ENCODE results near the gene RAD18.

The RAD18 gene

DNA sequence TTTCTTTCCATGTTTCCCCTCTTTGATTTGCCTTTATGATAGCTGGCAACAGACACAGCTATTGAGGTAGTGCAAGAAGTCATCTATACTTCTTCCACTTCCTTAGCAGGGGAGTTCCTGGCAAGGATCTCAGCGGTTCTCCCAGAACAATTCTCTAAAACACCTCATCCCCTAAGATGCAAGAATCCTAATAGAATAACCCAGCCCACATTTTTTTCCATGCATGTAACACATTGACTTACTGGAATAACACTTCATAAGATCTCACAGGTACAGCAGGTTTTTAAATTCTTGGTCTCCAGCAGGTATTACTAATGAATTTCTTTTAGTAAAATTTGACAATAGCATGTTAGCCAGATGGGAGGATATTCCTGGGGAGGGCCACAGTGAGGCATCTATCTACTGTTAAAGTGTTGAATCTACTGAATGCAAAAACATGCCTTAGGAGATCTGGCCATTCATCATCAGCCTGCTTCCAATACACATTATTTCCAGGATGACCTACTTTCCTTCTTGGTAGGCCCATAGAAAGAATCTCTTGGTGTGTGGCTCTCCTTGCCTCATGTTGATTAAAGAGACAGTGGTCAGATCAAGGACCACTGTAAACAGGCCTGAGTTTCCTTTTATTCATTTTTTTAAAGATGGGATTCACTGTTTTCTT lies 78.5 kb downstream of the RAD18 start:
- DNase-seq (ENCODE audit: low read depth): no peak
- H3K4me3 ChIP-seq (ENCODE audit: low read depth, low read length): no peak overlapping the region
- TF ChIP-seq, protein P1, sequence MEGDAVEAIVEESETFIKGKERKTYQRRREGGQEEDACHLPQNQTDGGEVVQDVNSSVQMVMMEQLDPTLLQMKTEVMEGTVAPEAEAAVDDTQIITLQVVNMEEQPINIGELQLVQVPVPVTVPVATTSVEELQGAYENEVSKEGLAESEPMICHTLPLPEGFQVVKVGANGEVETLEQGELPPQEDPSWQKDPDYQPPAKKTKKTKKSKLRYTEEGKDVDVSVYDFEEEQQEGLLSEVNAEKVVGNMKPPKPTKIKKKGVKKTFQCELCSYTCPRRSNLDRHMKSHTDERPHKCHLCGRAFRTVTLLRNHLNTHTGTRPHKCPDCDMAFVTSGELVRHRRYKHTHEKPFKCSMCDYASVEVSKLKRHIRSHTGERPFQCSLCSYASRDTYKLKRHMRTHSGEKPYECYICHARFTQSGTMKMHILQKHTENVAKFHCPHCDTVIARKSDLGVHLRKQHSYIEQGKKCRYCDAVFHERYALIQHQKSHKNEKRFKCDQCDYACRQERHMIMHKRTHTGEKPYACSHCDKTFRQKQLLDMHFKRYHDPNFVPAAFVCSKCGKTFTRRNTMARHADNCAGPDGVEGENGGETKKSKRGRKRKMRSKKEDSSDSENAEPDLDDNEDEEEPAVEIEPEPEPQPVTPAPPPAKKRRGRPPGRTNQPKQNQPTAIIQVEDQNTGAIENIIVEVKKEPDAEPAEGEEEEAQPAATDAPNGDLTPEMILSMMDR (IDR thresholded peaks at IDR 0.05; ENCODE audit: insufficient read depth, low read depth, low read length, missing control alignments): no peak

DNA sequence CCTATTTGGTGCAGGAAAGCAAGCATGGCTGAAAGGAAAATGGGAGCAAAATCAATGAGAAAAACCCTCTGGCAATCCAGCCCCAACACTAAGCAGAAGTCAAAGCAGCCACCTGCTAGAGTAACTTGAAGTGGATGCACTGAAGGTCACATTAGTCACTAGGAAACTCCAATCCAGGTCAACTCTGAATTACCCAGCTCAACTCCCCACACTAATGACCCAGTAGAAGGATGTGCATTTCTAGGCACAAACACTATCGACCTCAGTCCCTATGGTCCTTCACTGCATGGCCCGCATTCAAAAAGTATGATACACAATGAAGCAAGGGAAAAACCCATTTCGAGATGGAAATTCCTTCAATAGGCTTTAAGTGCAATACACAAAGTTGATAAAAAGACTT lies 80.6 kb downstream of the RAD18 start:
- H3K4me3 ChIP-seq (ENCODE audit: low read depth, low read length): no peak overlapping the region
- DNase-seq (ENCODE audit: low read depth): peak; percentile 18
- TF ChIP-seq, protein P1 (IDR thresholded peaks at IDR 0.05; ENCODE audit: insufficient read depth, low read depth, low read length, missing control alignments): no peak

DNA sequence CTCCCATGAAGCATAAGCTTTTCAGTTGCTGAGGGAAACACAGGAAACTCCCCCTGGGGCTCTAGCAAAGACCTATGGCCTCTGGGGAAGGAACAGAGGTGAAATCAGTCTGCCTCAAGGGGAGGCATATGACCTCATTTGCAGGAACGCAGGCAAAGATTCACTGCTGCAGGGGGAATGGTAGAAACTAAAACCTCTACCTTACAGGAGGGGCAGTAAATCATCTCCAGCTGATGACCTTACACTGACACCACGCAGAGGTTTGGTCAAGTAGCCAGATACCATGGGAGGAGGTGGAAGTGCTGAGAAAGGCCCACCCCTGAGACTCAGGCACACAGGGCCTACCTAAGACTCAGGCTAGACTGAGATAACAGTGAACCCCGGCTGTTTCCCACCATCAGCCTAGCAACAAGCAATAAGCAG lies 81.1 kb downstream of the RAD18 start:
- DNase-seq (ENCODE audit: low read depth): peak; percentile 23
- H3K4me3 ChIP-seq (ENCODE audit: low read depth, low read length): no peak overlapping the region
- TF ChIP-seq, protein P1 (IDR thresholded peaks at IDR 0.05; ENCODE audit: insufficient read depth, low read depth, low read length, missing control alignments): no peak

DNA sequence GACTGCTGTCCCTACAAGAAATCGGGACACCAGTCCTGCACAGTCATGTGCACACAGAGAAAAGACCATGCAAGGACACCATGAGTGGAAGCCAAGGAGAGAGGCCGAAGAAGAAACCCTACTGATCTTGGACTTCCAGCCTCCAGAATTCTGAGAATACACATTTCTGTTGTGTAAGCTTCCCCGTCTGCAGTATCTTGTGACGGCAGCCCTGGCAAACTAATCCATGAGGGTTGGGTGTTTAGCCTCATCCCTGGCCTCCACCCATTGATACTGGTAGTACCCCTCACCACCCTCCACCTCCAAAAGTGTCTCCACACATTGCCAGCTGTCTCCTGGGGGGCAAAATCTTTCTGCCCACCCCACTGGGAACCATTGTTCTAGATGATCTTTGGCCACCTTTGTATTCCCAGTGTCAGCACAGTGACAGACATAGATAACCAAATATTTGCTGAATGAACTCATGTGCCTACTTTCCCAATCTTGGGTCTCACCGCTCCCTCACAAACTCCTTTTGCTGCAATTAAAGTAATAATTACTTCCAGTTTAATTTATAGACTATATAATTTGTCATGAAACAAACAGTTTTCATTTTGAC lies 83.8 kb downstream of the RAD18 start:
- no peak overlapping the region for H3K4me3 ChIP-seq (ENCODE audit: low read depth, low read length)
- TF ChIP-seq, protein P1 (IDR thresholded peaks at IDR 0.05; ENCODE audit: insufficient read depth, low read depth, low read length, missing control alignments): no peak
- no peak for DNase-seq (ENCODE audit: low read depth)

DNA sequence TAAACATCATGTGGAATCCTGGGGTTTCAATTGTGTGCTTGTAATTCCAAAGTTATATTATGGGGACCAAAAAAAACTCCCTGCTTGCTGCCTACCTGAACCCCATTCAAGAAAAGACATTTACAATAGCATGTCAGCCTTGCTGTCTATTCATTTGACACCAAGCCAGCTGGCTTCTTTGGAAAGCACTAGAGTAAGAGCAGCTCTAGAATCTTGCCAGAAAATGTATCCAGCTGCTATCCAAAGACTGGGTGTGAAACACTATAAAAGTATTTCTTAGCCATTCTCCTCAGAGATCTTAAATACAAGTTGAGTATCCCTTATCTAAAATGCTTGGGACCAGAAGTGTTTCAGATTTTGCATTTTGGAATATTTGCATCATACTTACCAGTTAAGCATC lies 87.4 kb downstream of the RAD18 start:
- TF ChIP-seq, protein P1 (IDR thresholded peaks at IDR 0.05; ENCODE audit: insufficient read depth, low read depth, low read length, missing control alignments): no peak
- DNase-seq (ENCODE audit: low read depth): no peak
- H3K4me3 ChIP-seq (ENCODE audit: low read depth, low read length): no peak overlapping the region

DNA sequence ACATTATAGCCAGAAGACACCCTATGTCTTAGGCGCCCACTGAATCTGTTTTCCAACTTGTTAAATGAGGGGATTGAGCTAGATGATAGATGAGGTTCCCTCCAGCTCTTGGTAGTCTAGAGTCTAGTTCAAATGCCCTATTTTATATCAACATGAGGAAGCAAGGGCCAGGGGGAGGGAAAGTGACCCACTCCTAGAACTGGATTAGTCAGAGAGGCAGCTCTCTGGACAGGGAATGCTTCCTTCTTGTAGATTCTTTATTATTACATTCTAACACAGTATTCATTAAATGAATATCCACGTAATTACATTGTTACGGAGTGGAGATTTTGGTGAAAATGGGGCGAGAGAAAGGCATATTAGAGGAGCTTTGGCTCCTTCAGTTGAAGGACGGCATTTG lies 89.5 kb downstream of the RAD18 start:
- no peak for DNase-seq (ENCODE audit: low read depth)
- H3K4me3 ChIP-seq (ENCODE audit: low read depth, low read length): no peak overlapping the region
- TF ChIP-seq, protein P1 (IDR thresholded peaks at IDR 0.05; ENCODE audit: insufficient read depth, low read depth, low read length, missing control alignments): no peak

DNA sequence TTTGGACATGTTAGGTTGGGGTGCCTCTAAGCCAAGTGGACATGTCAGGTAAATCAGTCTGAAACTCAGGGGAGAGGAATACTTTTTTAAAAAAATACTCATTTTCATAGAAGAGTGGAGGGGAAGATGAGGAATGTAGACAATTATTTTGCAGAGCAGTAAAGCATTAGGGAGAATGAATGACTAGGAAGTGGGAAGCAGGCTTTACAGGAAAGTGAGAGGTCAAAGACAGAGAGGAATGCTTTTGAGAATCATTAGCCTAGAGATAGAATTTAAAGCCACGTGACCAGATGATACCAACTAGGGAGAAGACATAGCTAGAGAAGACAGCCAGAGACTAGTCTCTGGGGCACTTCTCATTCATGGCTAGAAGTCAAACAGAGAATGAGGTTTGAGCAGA lies 91.0 kb downstream of the RAD18 start:
- no peak overlapping the region for H3K4me3 ChIP-seq (ENCODE audit: low read depth, low read length)
- no peak for DNase-seq (ENCODE audit: low read depth)
- TF ChIP-seq, protein P1 (IDR thresholded peaks at IDR 0.05; ENCODE audit: insufficient read depth, low read depth, low read length, missing control alignments): no peak
